NCI-H82 (cell line): ENCODE results near the gene EML2.
"Not testable (repeated sequence)": the region's sequence is repeated elsewhere in the genome, so short reads cannot be mapped to it uniquely, and the experiment has no call there.

Experiments used
- DNase-seq: peaks from one replicate; lab custom pipeline; 2025; lab: John Stamatoyannopoulos, UW

EML2 gene

GRCh38 chr19:45615795-45616703, 23.1 kb downstream of the EML2 start:
- peak; percentile 99 for DNase-seq

GRCh38 chr19:45615056-45615455, 24.1 kb downstream of the EML2 start:
- DNase-seq, result not testable (repeated sequence)

GRCh38 chr19:45613926-45614725, 25.1 kb downstream of the EML2 start:
- DNase-seq, result no peak

GRCh38 chr19:45608948-45609347, 30.2 kb downstream of the EML2 start:
- DNase-seq, result no peak

- DNase-seq, result peak; percentile 85
These were observed 31.8 kb downstream of the EML2 start for GRCh38 chr19:45607071-45608029.

- DNase-seq, result peak; percentile 63
These were observed 37.4 kb downstream of the EML2 start, which contains the start of gene GPR4 for GRCh38 chr19:45601524-45602374. Gene GPR4 (minus strand): TSS chr19:45602212. CDS start chr19:45591866, 10,346 bp downstream.

GRCh38 chr19:45601115-45601514, 38.1 kb downstream of the EML2 start:
- DNase-seq, result no peak

- DNase-seq, result no peak
These were observed 38.8 kb downstream of the EML2 start for GRCh38 chr19:45600340-45600885.

GRCh38 chr19:45599286-45599685, 39.9 kb downstream of the EML2 start:
- peak; percentile 61 for DNase-seq

- peak; percentile 34 for DNase-seq
These were observed 40.8 kb downstream of the EML2 start for GRCh38 chr19:45598267-45599001.

GRCh38 chr19:45597425-45598111, 41.6 kb downstream of the EML2 start:
- DNase-seq, result peak; percentile 42

- no peak for DNase-seq
These were observed 43.4 kb downstream of the EML2 start for GRCh38 chr19:45595814-45596213.

GRCh38 chr19:45593520-45593919, 45.7 kb downstream of the EML2 start:
- DNase-seq, result no peak

- no peak for DNase-seq
These were observed 46.8 kb downstream of the EML2 start for GRCh38 chr19:45592366-45592765.

GRCh38 chr19:45591638-45592005, 47.6 kb downstream of the EML2 start:
- no peak for DNase-seq

GRCh38 chr19:45591004-45591637, 48.1 kb downstream of the EML2 start:
- DNase-seq, result peak; percentile 77

GRCh38 chr19:45590300-45591003, 48.7 kb downstream of the EML2 start:
- DNase-seq, result no peak

- no peak for DNase-seq
These were observed 49.4 kb downstream of the EML2 start for GRCh38 chr19:45589768-45590167.
